ENCODE data around the gene SEMA3D.

DNA sequence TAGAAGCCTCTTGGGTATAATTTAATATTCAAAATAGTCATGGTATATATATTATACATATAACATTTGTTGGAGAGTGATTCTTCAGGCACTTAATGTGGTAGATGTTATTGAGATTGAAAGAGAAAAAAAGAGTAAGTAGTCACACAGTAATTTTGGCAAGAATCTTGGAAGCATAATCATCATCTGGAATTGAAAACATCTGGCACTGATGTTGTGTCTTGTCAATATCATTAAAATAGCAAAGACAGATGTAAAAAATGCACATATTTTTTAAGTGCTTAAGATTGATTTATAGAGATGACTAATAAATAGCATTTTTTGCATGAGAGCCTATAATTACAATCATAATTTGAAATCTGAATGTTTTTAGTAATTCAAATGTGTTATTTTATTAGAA is 9.5 kb downstream of the SEMA3D start:
- TF ChIP-seq EZH2 (IDR thresholded peaks at IDR 0.05; ENCODE audit: borderline replicate concordance, insufficient read depth, low read length, poor library complexity, severe bottlenecking), result no peak
- TF ChIP-seq, protein P1, sequence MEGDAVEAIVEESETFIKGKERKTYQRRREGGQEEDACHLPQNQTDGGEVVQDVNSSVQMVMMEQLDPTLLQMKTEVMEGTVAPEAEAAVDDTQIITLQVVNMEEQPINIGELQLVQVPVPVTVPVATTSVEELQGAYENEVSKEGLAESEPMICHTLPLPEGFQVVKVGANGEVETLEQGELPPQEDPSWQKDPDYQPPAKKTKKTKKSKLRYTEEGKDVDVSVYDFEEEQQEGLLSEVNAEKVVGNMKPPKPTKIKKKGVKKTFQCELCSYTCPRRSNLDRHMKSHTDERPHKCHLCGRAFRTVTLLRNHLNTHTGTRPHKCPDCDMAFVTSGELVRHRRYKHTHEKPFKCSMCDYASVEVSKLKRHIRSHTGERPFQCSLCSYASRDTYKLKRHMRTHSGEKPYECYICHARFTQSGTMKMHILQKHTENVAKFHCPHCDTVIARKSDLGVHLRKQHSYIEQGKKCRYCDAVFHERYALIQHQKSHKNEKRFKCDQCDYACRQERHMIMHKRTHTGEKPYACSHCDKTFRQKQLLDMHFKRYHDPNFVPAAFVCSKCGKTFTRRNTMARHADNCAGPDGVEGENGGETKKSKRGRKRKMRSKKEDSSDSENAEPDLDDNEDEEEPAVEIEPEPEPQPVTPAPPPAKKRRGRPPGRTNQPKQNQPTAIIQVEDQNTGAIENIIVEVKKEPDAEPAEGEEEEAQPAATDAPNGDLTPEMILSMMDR (IDR thresholded peaks at IDR 0.05; ENCODE audit: poor library complexity, severe bottlenecking), result no peak
- TF ChIP-seq EP300 (conservative IDR thresholded peaks at IDR 0.05; ENCODE audit: poor library complexity, severe bottlenecking), result no peak
- no peak for TF ChIP-seq TAF1 (IDR thresholded peaks at IDR 0.05; ENCODE audit: low read depth)
- TF ChIP-seq POLR2AphosphoS5 (IDR thresholded peaks at IDR 0.05), result no peak

Data from neural cell (in vitro differentiated cells).